T-cell (primary cell): ENCODE data around the gene HS6ST1. TPM values are rescaled to one million over a fixed set of nuclear protein-coding genes. Genes with fewer than 3 reads are reported as not detected.

Experiments
- ATAC-seq, 4 experiments: fragments of 200-7000 bp in 3 of 4; fragments of 150-1000 bp in 1 of 4; cut with Tn5 transposase; replicated peaks in 1 of 4; 1 replicate in 3 of 4; 2 replicates in 1 of 4; pipeline ENCODE4 v1.10.0; 2021; ENCODE audit warnings: moderate library complexity in 3 of 4, mild to moderate bottlenecking in 2 of 4, moderate number of reproducible peaks in 1 of 4
- CTCF ChIA-PET, 2 donors: fragments of 300-600 bp; sonication (Branson Sonifier 250); formaldehyde crosslinking; loops; one replicate each; lab custom pipeline; 2022; ENCODE audit warnings: antibody characterized with exemption in 2 of 2; lab: Charles Lee
- POLR2A ChIA-PET, 2 donors: fragments of 300-600 bp; sonication (Branson Sonifier 250); formaldehyde crosslinking; loops; one replicate each; lab custom pipeline; 2022; ENCODE audit warnings: antibody characterized with exemption in 2 of 2; lab: Charles Lee
- DNase-seq, 35 experiments: peaks; one replicate each; pipeline versions ENCODE4 v3.0.0 to v3.0.0-alpha.2; 2013 to 2023
- H3K27ac ChIP-seq: one replicate; pipeline ENCODE4 v1.5.1; 2013; ENCODE audit warnings: low read length
- H3K27me3 ChIP-seq, 2 experiments: replicated peaks in 1 of 2; 1 replicate in 1 of 2; 2 replicates in 1 of 2; pipeline versions ENCODE4 v1.6.1 to v1.7.0; 2013; ENCODE audit warnings: low read length in 1 of 2, mixed read lengths in 1 of 2; ENCODE audit not compliant: control insufficient read depth in 2 of 2, insufficient read depth in 2 of 2; ENCODE audit errors: extremely low read depth in 1 of 2
- H3K36me3 ChIP-seq, 2 donors: 1 replicate in 1 of 2; 2 replicates in 1 of 2; pipeline versions ENCODE4 v1.6.1 to v1.7.0; 2013; ENCODE audit warnings: low read length in 1 of 2; ENCODE audit not compliant: control insufficient read depth in 2 of 2, insufficient read depth in 1 of 2; ENCODE audit errors: extremely low read depth in 1 of 2
- H3K4me1 ChIP-seq, 2 experiments: 1 replicate in 1 of 2; 2 replicates in 1 of 2; pipeline versions ENCODE4 v1.6.1 to v1.7.0; 2013; ENCODE audit warnings: low read length in 2 of 2, mixed read lengths in 1 of 2; ENCODE audit not compliant: insufficient read depth in 2 of 2, control insufficient read depth in 1 of 2; ENCODE audit errors: extremely low read depth in 1 of 2
- H3K4me3 ChIP-seq, 2 donors: 1 replicate in 1 of 2; 2 replicates in 1 of 2; pipeline versions ENCODE4 v1.5.1 to v1.7.0; 2013; ENCODE audit warnings: mild to moderate bottlenecking in 2 of 2, low read length in 1 of 2, moderate library complexity in 1 of 2; ENCODE audit not compliant: control insufficient read depth in 1 of 2; ENCODE audit errors: extremely low read depth in 1 of 2
- H3K9me3 ChIP-seq: 2 replicates; pipeline ENCODE4 v1.7.0; 2013
- H3K27ac Mint-ChIP-seq, 2 donors: one replicate each; pipeline ENCODE4 v1.8.0; 2020 to 2021; ENCODE audit warnings: mild to moderate bottlenecking in 2 of 2, mixed read lengths in 2 of 2
- H3K27me3 Mint-ChIP-seq, 2 donors: one replicate each; pipeline ENCODE4 v1.8.0; 2021 to 2022; ENCODE audit warnings: mixed read lengths in 2 of 2
- H3K36me3 Mint-ChIP-seq: one replicate; pipeline ENCODE4 v1.8.0; 2021; ENCODE audit warnings: mixed read lengths
- H3K4me1 Mint-ChIP-seq, 3 donors: one replicate each; pipeline ENCODE4 v1.8.0; 2020 to 2022; ENCODE audit warnings: mixed read lengths in 3 of 3, mild to moderate bottlenecking in 1 of 3
- H3K4me3 Mint-ChIP-seq, 3 donors: one replicate each; pipeline ENCODE4 v1.8.0; 2020 to 2022; ENCODE audit warnings: mild to moderate bottlenecking in 3 of 3, mixed read lengths in 3 of 3, moderate library complexity in 3 of 3
- H3K9me3 Mint-ChIP-seq, 3 donors: one replicate each; pipeline ENCODE4 v1.8.0; 2020 to 2022; ENCODE audit warnings: mixed read lengths in 3 of 3
- WGBS: methylation state at CpG from one replicate; pipeline ENCODE4 v1.1.5; 2013; ENCODE audit warnings: missing lambda C conversion rate; ENCODE audit not compliant: insufficient coverage; 5-methylcytosine and 5-hydroxymethylcytosine counted together
- total RNA-seq, 35 experiments: library from RNA in 6 of 35; stranded (reverse) in 6 of 35; fragments of 120-200 nt in 1 of 35; gene quantifications; one replicate each; pipeline versions ENCODE4 v1.2.1 to v1.2.4 and lab custom pipeline; 2013 to 2026

HS6ST1 gene
- total RNA-seq, 5 donors from 2014 or later (not counting 1 experiment from before 2014, with no cell fraction given): 7.6 to 15.6 (median 15.4) TPM

DNA sequence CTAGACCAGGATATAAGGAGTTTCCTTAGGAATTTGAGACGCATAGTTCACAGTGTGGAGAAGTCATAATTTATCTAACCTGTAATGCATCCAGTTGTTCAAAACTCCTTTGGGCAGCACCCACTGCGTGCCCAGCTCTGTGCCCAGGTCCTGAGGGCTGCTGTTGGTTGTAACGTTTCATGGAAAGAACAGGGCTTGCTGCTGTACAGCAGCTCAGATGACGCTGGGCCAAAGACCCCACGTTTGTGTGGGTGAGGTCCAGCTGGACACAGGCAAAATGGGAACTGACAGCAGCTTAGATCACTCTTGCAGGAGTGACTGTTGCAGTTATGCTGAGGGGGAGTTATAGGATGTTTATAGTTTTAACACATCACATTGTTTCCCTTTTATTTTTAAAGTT, 30.0 kb upstream of the HS6ST1 start:
- ATAC-seq (no peak), DNase-seq (no peak)
- Histone ChIP-seq H3K27ac (no peak overlapping the region), H3K4me3 (no peak overlapping the region), H3K4me1 (no peaks in the 10 kb centered on the region), H3K27me3 (peaks cover 0 to 27% of the 10 kb centered on the region in 2 experiments), H3K9me3 (no peaks in the 10 kb centered on the region), H3K36me3 (no peaks in the 10 kb centered on the region)
- H3K4me1 Mint-ChIP-seq: no peaks in the 10 kb centered on the region
- POLR2A ChIA-PET: no interaction called here
- H3K27me3 Mint-ChIP-seq: peaks cover 0 to 3% of the 10 kb centered on the region in 2 donors
- WGBS: 76% methylated on average over 4 of the region's 5 CpGs
- peaks cover 5 to 18% (median 17%) of the 10 kb centered on the region in 3 donors for H3K9me3 Mint-ChIP-seq
- no peaks in the 10 kb centered on the region for H3K36me3 Mint-ChIP-seq
- no peak overlapping the region for H3K27ac Mint-ChIP-seq
- no peak overlapping the region for H3K4me3 Mint-ChIP-seq
- CTCF ChIA-PET: no interaction called here

DNA sequence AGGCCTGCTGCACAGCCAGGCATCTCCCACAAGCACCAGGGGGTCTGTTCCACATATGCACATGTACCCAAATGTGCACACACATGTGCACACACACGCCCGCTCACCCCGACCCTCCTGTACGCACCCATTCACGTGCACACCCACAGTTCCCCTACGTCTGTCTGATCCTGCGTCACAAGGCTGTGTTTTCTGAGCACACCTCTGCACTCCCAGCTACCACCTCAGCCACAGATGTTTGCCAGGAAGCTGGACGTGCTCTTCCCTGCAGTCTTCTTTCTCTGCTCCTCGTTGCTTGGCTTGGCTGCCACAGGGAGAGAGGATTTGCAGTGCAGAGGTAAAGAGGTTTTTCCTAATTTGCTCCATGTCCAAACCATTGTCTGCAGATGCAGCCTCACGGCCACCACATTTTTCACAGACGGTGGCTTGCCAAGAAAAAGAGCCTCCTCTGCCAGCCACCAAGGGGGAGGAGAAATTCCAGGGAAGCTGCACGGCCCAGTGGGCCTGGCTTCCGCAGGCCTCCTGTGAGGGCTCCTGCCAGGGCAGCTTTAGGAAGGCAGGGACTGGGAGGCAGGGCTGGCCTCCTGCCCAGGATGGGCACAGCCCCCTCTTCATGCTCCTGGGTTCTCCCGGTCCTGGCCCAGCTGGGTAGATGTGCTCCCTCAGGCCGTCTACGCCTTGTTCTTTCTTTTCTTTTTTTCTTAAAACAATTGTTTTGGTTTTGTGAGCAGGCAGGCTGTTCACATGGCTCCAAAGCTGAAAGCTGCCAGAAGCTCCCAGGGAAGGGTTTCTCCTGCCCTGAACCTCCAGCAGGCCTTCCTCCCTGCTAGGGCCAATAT, 29.3 kb upstream of the HS6ST1 start:
- ATAC-seq: no peak
- Histone ChIP-seq H3K27ac (no peak overlapping the region), H3K4me1 (no peaks in the 10 kb centered on the region), H3K9me3 (no peaks in the 10 kb centered on the region), H3K27me3 (peaks cover 0 to 27% of the 10 kb centered on the region in 2 experiments), H3K36me3 (no peaks in the 10 kb centered on the region), H3K4me3 (no peak overlapping the region)
- H3K9me3 Mint-ChIP-seq: peaks cover 5 to 18% (median 17%) of the 10 kb centered on the region in 3 donors
- WGBS: 84% methylated on average over 9 of the region's 16 CpGs
- ChIA-PET CTCF (no interaction called here), POLR2A (no interaction called here)
- no peaks in the 10 kb centered on the region for H3K36me3 Mint-ChIP-seq
- H3K4me1 Mint-ChIP-seq: no peaks in the 10 kb centered on the region
- no peak overlapping the region for H3K27ac Mint-ChIP-seq
- H3K27me3 Mint-ChIP-seq: peaks cover 0 to 3% of the 10 kb centered on the region in 2 donors
- no peak overlapping the region for H3K4me3 Mint-ChIP-seq
- DNase-seq: no peak

DNA sequence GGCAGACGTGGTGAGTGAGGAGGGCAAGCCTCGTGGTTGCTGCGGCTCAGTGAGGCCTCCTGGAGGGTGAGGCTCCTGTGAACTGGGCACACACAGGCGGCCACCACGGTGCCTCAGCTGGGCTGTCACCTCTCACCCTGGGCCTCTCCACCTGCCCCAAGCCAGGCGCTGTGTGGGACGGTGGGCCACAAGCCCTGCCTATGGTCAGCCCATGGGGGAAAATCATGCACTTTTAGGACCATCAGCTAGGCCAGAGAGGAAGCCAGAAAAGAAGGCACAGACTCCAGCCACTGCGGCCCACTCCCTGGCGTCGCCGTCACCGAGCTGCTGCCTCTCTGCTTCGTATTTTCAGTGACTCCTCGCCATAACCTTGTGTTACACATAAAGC, 28.5 kb upstream of the HS6ST1 start:
- H3K4me1 ChIP-seq: no peaks in the 10 kb centered on the region
- ChIA-PET POLR2A (no interaction called here), CTCF (no interaction called here)
- Mint-ChIP-seq H3K4me3 (no peak overlapping the region), H3K9me3 (peaks cover 5 to 18% (median 17%) of the 10 kb centered on the region in 3 donors), H3K27ac (no peak overlapping the region), H3K27me3 (peaks cover 0 to 3% of the 10 kb centered on the region in 2 donors), H3K4me1 (no peaks in the 10 kb centered on the region), H3K36me3 (no peaks in the 10 kb centered on the region)
- no peaks in the 10 kb centered on the region for H3K9me3 ChIP-seq
- H3K4me3 ChIP-seq: no peak overlapping the region
- H3K27me3 ChIP-seq: peaks cover 0 to 27% of the 10 kb centered on the region in 2 experiments
- no peaks in the 10 kb centered on the region for H3K36me3 ChIP-seq
- 92% methylated on average over 13 of the region's 14 CpGs for WGBS
- no peak overlapping the region for H3K27ac ChIP-seq
- no peak for DNase-seq
- ATAC-seq: no peak

DNA sequence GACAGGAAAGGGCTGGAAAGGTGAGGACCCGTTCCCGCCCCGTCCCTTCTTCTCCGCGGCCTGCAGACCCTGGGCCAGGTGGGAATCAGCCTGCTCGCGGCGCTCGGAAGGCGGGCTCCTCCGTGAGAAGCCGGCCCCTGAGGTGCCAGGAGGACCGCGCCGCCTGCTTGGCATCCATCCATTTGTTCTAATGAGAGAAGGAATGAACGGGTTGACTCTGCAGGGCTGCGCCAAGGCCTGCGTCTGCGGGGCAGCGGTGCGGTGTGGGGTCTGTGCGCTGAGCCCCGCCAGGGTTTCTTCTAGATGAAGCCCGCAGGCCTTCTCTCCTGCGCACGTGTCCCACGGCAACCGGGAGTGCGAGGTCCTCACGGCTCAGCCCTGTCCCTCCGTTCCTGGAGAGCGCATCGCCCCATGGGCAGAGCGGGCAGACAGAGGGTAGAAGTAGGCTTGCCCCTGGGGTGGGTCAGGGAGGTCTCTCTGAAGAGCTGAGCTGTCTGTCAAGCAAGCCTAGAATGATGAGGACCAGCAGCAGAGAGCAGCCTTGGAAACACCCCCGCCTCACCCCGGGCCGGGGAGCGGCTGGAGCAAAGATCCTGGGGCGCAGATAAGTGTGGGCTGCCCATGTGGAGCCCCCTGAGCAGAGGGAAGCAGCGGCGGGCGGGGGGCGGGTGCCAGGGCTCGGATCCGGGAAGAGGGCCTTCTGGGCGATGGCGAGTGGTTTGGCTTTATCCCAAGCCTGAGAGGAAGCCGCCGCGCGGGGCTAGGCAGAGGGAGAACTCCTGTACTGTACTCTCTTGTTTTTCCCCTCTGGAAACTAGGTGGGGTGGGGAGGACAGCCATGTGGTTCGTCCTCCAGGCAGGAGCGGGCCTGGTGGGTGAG, 27.9 kb upstream of the HS6ST1 start:
- H3K4me3 Mint-ChIP-seq: no peak overlapping the region
- Histone ChIP-seq H3K27ac (no peak overlapping the region), H3K4me1 (no peaks in the 10 kb centered on the region), H3K27me3 (peaks cover 0 to 27% of the 10 kb centered on the region in 2 experiments), H3K9me3 (no peaks in the 10 kb centered on the region), H3K36me3 (no peaks in the 10 kb centered on the region), H3K4me3 (no peak overlapping the region)
- no peaks in the 10 kb centered on the region for H3K36me3 Mint-ChIP-seq
- peaks cover 6 to 15% (median 13%) of the 10 kb centered on the region in 3 donors for H3K9me3 Mint-ChIP-seq
- CTCF ChIA-PET: no interaction called here
- no peaks in the 10 kb centered on the region for H3K4me1 Mint-ChIP-seq
- WGBS: 91% methylated on average over 45 of the region's 53 CpGs
- H3K27me3 Mint-ChIP-seq: peaks cover 0 to 3% of the 10 kb centered on the region in 2 donors
- ATAC-seq (no peak), DNase-seq (no peak)
- H3K27ac Mint-ChIP-seq: no peak overlapping the region
- POLR2A ChIA-PET: no interaction called here

DNA sequence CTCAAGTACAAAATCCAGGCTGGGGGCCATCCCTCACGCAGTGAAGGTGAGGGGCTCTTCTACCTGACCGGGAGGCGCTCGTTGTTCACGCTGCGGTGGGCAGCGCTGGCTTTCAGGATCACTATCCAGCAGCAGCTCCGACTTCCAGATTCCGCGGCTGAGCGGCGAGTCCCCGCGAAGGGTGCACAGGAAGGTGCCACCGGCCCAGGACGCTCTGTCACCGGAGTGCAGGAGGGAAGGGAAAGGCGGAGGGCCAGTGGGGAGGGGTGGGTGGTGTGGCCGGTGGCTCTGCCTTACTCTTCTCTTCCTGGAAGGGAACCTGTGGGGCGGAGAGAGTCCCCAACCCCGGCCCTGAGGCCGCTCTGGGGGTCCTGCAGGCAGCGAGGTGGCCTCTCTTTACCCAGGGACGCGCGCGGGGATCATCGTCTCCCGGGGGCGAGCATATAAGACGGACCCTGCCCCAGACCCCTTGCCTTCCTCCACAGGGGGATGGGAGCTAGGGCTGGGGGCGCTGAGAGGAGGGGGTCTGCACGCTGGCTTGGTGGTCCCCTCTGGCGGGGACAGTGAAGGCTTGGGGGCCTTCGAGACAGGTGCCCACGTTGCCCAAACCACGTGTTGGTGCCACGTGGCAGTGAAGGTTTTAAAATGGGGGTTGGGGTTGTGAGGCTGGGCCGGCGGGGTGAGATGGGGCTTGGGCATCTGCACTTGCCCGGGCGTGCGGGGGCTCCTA, 26.9 kb upstream of the HS6ST1 start:
- Mint-ChIP-seq H3K27me3 (peaks cover 0 to 3% of the 10 kb centered on the region in 2 donors), H3K36me3 (no peaks in the 10 kb centered on the region), H3K27ac (no peak overlapping the region), H3K4me1 (no peaks in the 10 kb centered on the region), H3K9me3 (peaks cover 8% of the 10 kb centered on the region in 3 donors), H3K4me3 (no peak overlapping the region)
- Histone ChIP-seq H3K36me3 (no peaks in the 10 kb centered on the region), H3K4me1 (no peaks in the 10 kb centered on the region), H3K9me3 (no peaks in the 10 kb centered on the region), H3K4me3 (no peak overlapping the region), H3K27ac (no peak overlapping the region), H3K27me3 (peaks cover 0 to 27% of the 10 kb centered on the region in 2 experiments)
- ChIA-PET CTCF (no interaction called here), POLR2A (no interaction called here)
- ATAC-seq (no peak), DNase-seq (no peak)
- 91% methylated on average over 30 of the region's 43 CpGs for WGBS

DNA sequence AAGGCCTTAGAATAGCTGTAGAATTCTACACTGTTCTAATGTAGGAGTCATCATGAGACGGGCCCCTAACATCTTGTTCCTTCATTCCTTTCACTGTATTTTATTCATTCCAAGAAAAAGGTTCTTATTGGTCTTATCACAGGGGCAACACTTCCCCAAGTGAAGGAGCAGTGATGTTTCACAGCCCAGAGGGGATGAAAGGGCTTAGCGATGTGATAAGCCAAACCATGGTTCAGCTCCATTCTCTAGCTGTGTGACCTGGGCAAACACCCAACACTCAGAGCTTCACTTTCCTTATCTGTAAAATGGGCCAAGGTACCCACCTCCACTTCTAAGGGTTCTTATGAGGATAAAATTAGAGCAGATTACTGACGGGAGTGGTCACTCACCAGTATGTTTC, 25.4 kb upstream of the HS6ST1 start:
- no peak overlapping the region for H3K27ac ChIP-seq
- H3K9me3 Mint-ChIP-seq: peaks cover 7 to 12% (median 9%) of the 10 kb centered on the region in 3 donors
- no peaks in the 10 kb centered on the region for H3K4me1 ChIP-seq
- ATAC-seq (no peak), DNase-seq (no peak)
- ChIA-PET CTCF (no interaction called here), POLR2A (interaction anchor here in 1 of 2 donors (0.7 kb wide), 1 partner anchor 370 kb away, joined by 14 read pairs; no protein-coding TSS in a partner anchor)
- H3K36me3 ChIP-seq: no peaks in the 10 kb centered on the region
- H3K9me3 ChIP-seq: no peaks in the 10 kb centered on the region
- H3K4me3 Mint-ChIP-seq: no peak overlapping the region
- H3K4me1 Mint-ChIP-seq: no peaks in the 10 kb centered on the region
- WGBS: no CpG with 5 or more reads among the region's 3 CpGs
- no peaks in the 10 kb centered on the region for H3K36me3 Mint-ChIP-seq
- H3K27me3 ChIP-seq: peaks cover 0 to 26% of the 10 kb centered on the region in 2 experiments
- H3K27me3 Mint-ChIP-seq: peaks cover 0 to 1% of the 10 kb centered on the region in 2 donors
- H3K4me3 ChIP-seq: no peak overlapping the region
- no peak overlapping the region for H3K27ac Mint-ChIP-seq
